ENCODE measurements around the gene AP4B1.

GRCh38 chr1:113890816-113891215, 13.8 kb downstream of the AP4B1 start:
- TF ChIP-seq YY1 (IDR thresholded peaks at IDR 0.05; ENCODE audit: insufficient read depth, insufficient read length), result no peak
- no peak for TF ChIP-seq ZNF274 (IDR thresholded peaks at IDR 0.05; ENCODE audit: low read depth, low read length)
